Skeletal muscle satellite cell (primary cell): ENCODE data around the gene YTHDC1.
A peak's percentile ranks its signal among the peaks of the same experiment; 100 is the strongest.

ENCODE experiments used
- H3K27me3 ChIP-seq: 2 replicates; pipeline ENCODE4 v1.7.0; 2013; ENCODE audit warnings: low read length; ENCODE audit not compliant: control insufficient read depth, insufficient read depth
- H3K36me3 ChIP-seq: 2 replicates; pipeline ENCODE4 v1.7.0; 2013; ENCODE audit warnings: mild to moderate bottlenecking, control low read depth, low read length; ENCODE audit not compliant: insufficient read depth
- H3K4me1 ChIP-seq: 2 replicates; pipeline ENCODE4 v1.7.0; 2013; ENCODE audit warnings: low read length; ENCODE audit not compliant: control insufficient read depth, insufficient read depth
- H3K4me2 ChIP-seq: 2 replicates; pipeline ENCODE4 v1.7.0; 2013; ENCODE audit warnings: mild to moderate bottlenecking, low read length
- H3K4me3 ChIP-seq: 2 replicates; pipeline ENCODE4 v1.7.0; 2013; ENCODE audit warnings: low read length
- H3K9ac ChIP-seq: 2 replicates; pipeline ENCODE4 v1.7.0; 2013; ENCODE audit warnings: mild to moderate bottlenecking, low read depth, low read length, moderate library complexity
- H3K9me3 ChIP-seq: replicated peaks from 2 replicates; pipeline ENCODE4 v1.7.0; 2013; ENCODE audit warnings: mild to moderate bottlenecking, control low read depth, low read length

The YTHDC1 gene

DNA sequence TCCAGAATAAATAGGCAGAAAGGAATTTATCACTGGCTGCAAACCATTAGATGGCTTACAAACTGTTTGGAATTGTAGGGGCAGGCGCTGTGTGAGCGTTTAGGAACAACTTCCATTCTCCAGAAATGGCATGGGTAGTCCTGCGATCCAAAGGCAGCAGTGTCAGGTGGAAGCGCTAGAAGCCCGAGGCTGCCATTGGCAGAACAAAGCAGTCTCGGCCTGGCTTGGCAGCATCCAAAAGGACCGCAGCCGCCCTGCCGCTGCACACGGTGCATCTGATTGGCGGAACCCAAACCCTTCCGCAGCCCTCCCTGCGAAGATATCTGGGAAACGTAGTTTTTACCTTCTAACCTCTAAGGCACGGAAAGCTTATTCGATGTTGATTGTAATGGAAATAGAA, 23.6 kb upstream of the YTHDC1 start:
- Histone ChIP-seq H3K4me2 (peak overlapping the region; percentile 81), H3K4me3 (peak overlapping the region; percentile 59), H3K36me3 (no peaks in the 10 kb centered on the region), H3K9me3 (no peaks in the 10 kb centered on the region), H3K27me3 (no peaks in the 10 kb centered on the region), H3K4me1 (peaks cover 28% of the 10 kb centered on the region), H3K9ac (peak overlapping the region; percentile 10)

DNA sequence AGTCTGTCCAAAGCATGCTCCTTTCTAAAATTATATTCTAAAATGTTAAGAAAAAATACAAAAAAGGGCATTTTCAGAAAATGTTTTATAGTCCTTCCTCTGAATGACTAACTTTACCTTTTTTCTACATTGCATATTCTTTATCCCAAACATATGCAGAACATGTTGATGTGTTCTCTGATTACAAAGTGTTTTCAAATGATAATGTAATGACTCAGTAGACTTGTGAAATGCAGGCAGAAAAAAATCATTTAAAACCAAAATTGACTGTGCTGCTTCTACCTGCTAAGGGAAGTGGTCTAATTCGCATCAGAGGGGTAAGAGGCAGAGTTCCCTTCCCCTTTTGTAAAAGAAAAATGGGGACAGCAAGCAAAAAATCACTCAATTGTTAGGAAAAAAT, 22.7 kb upstream of the YTHDC1 start:
- no peaks in the 10 kb centered on the region for H3K27me3 ChIP-seq
- peak overlapping the region; percentile 81 for H3K4me2 ChIP-seq
- H3K4me1 ChIP-seq = peaks cover 34% of the 10 kb centered on the region
- H3K9ac ChIP-seq = no peak overlapping the region
- H3K36me3 ChIP-seq = no peaks in the 10 kb centered on the region
- H3K9me3 ChIP-seq = no peaks in the 10 kb centered on the region
- peak overlapping the region; percentile 59 for H3K4me3 ChIP-seq

DNA sequence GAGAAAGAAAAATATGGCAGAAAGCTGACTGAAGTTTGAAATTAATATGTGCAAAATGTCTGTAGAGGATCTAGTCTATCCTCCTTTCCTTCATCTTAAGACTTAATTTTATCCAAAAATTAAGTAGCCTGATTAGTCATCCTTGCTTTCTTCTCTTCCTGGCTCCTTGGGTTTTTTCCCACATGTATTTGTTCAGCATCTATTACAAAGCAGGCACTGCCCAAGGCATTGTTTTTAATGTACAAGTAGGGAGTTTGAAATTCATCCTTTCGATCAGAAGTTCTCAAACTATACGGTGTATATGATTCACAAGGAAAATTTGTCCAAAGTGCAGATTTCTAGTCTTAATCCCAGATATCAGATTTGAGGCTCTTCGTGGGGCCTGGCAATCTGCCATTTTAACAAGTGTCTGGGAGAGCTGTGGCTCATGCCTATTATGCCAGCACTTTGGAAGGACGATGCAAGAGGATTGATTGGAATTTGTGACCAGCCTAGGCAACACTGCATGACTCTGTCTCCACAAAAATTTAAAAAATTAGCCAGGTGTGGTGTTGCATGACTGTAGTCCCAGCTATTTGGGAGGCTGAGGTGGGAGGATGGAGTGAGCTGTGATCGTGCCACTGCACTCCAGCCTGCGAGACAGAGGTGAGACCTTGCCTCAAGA, 19.4 kb upstream of the YTHDC1 start:
- peak overlapping the region; percentile 60 for H3K9ac ChIP-seq
- no peaks in the 10 kb centered on the region for H3K36me3 ChIP-seq
- H3K4me3 ChIP-seq = peak overlapping the region; percentile 37

DNA sequence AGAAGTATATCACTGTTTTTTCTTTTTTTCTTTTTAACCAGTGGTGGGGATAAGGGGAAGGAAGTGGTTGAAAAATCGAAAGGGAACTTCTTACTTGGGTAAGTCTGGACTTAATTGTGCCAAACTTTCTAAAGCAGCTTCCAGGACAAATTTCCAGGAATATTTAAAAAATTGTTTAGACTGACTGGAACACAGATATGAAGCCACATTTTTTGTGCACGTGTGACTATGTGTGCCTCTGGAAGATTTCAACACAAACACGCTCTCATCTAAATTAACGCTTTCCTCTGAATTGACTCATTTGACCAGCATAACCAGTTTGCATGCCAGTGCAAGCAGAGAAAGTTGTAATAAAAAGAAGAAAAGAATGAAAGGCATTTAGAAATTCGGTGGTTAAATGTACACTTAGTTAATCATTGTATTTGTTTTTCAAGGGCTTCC, 18.8 kb upstream of the YTHDC1 start:
- no peaks in the 10 kb centered on the region for H3K36me3 ChIP-seq
- no peaks in the 10 kb centered on the region for H3K9me3 ChIP-seq
- H3K4me3 ChIP-seq = peak overlapping the region; percentile 37
- peak overlapping the region; percentile 66 for H3K9ac ChIP-seq
- peak overlapping the region; percentile 76 for H3K4me2 ChIP-seq
- H3K27me3 ChIP-seq = no peaks in the 10 kb centered on the region
- peaks cover 31% of the 10 kb centered on the region for H3K4me1 ChIP-seq

More for the DNA sequence above, 19.4 kb upstream of the YTHDC1 start:
- Histone ChIP-seq H3K4me1 (peaks cover 31% of the 10 kb centered on the region), H3K9me3 (no peaks in the 10 kb centered on the region), H3K4me2 (peak overlapping the region; percentile 76), H3K27me3 (no peaks in the 10 kb centered on the region)

DNA sequence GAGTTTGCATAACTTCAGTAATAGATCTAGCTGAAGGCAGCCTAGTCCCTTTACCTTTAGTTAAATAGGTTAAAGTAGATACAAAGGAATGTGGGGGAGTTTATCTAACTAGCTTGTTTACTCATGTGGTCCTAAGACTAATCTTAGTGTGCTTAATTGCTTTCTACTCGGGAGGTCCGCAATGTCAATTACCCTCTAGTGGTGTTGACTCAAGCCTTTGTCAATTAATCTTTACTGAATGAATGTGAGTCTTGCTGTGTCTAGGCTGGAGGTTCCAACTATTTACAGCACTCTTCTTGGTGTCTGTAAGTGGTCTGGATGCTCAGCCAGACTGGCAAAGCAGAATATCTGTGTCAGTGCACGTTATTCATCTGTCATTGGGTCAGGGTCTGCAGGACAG, 17.9 kb upstream of the YTHDC1 start:
- Histone ChIP-seq H3K9me3 (no peaks in the 10 kb centered on the region), H3K4me3 (no peak overlapping the region), H3K4me1 (peaks cover 24% of the 10 kb centered on the region), H3K27me3 (no peaks in the 10 kb centered on the region), H3K4me2 (no peak overlapping the region), H3K9ac (no peak overlapping the region), H3K36me3 (no peaks in the 10 kb centered on the region)

DNA sequence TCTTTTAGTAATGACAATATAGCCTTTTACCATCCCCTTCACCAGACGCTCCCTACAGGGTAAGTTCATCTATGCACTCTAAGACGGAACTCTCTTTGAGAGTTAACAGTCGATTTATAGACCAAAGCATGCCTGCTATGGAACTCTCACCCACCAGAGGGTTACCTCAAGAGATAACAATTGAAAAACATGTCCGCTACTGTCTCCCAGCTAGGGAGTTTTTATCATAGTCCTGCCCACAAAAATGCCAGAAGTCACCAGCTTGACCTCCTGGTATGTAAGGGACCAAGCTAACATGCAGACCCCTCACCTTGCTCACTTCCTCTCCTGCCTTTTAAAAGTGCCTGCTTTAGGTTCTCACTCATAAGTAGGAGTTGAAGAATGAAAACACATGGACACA, 16.7 kb upstream of the YTHDC1 start:
- H3K4me3 ChIP-seq = no peak overlapping the region
- no peak overlapping the region for H3K4me2 ChIP-seq
- H3K36me3 ChIP-seq = no peaks in the 10 kb centered on the region
- H3K9me3 ChIP-seq = no peaks in the 10 kb centered on the region
- no peaks in the 10 kb centered on the region for H3K27me3 ChIP-seq
- no peak overlapping the region for H3K9ac ChIP-seq
- peaks cover 19% of the 10 kb centered on the region for H3K4me1 ChIP-seq

DNA sequence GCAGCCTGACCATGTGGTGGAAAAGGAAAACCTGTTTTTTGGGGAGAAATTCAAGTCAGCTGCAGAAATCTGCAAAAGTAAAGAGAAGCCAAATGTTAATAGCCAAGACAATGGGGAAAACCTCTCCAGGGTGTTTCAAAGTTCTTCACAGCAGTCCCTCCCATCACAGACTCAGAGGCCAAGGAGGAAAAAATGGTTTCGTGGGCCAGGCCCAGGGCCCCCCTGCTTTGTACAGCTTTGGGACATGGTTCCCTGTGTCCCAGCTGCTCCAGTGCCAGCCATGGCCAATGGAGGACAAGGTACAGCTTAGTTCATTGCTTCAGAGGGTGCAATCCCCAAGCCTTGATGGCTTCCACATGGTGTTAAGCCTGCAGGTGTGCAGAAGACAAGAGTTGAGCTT, 15.2 kb upstream of the YTHDC1 start:
- H3K9me3 ChIP-seq = no peaks in the 10 kb centered on the region
- no peak overlapping the region for H3K4me3 ChIP-seq

DNA sequence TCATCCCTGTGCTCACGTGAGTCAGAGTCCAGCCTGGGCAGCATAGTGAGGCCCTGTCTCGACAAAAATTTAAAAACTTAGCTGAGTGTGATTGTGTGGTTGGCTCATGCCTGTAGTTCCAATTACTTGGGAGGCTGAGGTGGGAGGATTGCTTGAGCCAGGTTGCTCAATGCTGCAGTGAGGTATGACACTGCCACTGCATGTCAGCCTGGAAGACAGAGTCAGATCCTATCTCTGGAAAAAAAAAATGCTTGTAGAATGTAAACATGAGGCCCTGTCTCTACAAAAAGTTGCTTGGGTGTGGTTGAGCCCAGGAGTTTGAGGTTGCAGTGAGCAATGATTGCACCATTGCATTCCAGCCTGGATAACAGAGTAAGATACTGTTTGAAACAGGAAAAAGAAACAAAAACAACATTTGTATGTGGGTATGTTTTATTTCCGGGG, 11.3 kb upstream of the YTHDC1 start:
- no peak overlapping the region for H3K9ac ChIP-seq
- no peaks in the 10 kb centered on the region for H3K36me3 ChIP-seq
- peaks cover 11% of the 10 kb centered on the region for H3K4me1 ChIP-seq
- H3K4me3 ChIP-seq = no peak overlapping the region
- H3K4me2 ChIP-seq = peak overlapping the region; percentile 6
- no peaks in the 10 kb centered on the region for H3K9me3 ChIP-seq
- H3K27me3 ChIP-seq = no peaks in the 10 kb centered on the region

More for the DNA sequence above, 15.2 kb upstream of the YTHDC1 start:
- H3K4me1 ChIP-seq = peaks cover 27% of the 10 kb centered on the region
- H3K4me2 ChIP-seq = no peak overlapping the region
- no peaks in the 10 kb centered on the region for H3K27me3 ChIP-seq
- no peaks in the 10 kb centered on the region for H3K36me3 ChIP-seq
- H3K9ac ChIP-seq = no peak overlapping the region

DNA sequence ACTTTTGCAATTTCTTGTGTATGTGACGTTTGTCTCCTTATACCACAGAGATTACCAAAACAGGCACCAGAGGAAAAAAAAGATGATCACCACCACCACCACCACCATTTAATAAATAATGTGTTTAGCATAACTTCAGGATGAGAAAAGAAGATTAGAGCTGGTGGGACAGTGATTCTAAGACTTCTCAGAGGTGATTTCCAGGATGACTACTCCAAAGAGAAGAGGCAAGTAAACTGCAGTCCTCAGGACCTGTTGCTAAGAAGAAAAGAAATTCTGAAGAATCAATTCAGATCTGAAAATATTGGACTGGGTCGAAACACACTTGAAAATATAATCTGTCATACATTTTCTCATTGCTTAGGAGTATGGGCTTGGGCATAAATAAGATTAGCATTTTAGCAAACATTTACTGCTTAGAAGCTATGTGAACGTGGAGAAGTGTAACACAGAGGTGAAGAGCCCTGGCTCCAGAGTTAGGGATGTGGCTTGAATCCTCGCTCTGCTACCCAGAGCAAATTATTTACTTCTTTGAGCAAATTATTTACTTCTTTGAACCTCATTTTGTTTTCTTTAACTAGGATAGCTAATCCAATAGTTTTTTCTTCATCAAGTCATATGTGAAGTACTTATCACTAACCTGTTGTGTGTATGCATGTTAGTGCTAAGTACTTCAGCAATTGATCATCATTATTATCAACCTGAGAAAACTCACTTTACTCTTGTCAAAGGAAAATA, 10.5 kb upstream of the YTHDC1 start:
- peaks cover 11% of the 10 kb centered on the region for H3K4me1 ChIP-seq
- H3K36me3 ChIP-seq = no peaks in the 10 kb centered on the region
- H3K9me3 ChIP-seq = no peaks in the 10 kb centered on the region
- H3K4me2 ChIP-seq = no peak overlapping the region
- H3K4me3 ChIP-seq = no peak overlapping the region
- no peak overlapping the region for H3K9ac ChIP-seq
- no peaks in the 10 kb centered on the region for H3K27me3 ChIP-seq

DNA sequence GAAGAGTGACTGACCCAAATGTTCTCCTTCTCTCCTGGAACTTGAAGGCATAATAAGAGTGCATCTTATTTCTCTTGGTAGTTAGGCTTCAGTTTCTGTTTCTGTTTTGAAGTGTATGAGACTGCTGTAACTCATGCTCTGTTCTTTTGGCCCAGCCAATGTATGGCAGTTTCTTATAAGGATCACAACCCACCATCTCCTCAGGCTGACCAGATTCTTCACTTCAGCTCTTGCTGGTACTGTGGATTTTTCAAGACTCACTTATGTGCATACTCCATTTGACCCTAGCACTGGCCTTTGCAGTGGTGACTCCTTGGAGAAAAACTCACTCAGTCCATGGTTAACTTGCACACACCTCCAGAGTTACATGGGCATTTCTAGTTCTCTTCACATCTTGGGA, 9.6 kb upstream of the YTHDC1 start:
- H3K4me2 ChIP-seq = no peak overlapping the region
- peaks cover 11% of the 10 kb centered on the region for H3K4me1 ChIP-seq
- H3K36me3 ChIP-seq = no peaks in the 10 kb centered on the region
- H3K4me3 ChIP-seq = no peak overlapping the region
- no peaks in the 10 kb centered on the region for H3K9me3 ChIP-seq
- no peak overlapping the region for H3K9ac ChIP-seq
- no peaks in the 10 kb centered on the region for H3K27me3 ChIP-seq

DNA sequence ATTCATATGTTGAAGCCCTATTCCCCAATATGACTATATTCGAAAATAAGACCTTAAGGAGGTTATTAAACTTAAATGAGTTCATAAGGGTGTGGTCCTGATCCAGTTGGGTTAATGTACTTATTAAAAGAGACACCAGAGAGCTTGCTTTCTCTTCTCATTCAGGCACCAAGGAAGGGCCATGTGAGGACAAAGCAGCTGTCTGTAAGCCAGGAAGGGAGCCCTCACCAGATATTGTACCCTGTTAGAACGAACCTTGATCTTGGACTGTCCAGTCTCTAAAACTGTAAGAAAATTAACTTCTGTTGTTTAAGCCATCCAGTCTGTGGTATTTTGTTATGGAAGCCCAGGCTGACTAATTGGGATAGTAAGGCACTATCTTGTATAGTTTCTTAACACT, 9.1 kb upstream of the YTHDC1 start:
- Histone ChIP-seq H3K4me3 (no peak overlapping the region), H3K27me3 (no peaks in the 10 kb centered on the region), H3K4me1 (peaks cover 11% of the 10 kb centered on the region), H3K4me2 (no peak overlapping the region), H3K9me3 (no peaks in the 10 kb centered on the region), H3K9ac (no peak overlapping the region), H3K36me3 (no peaks in the 10 kb centered on the region)

DNA sequence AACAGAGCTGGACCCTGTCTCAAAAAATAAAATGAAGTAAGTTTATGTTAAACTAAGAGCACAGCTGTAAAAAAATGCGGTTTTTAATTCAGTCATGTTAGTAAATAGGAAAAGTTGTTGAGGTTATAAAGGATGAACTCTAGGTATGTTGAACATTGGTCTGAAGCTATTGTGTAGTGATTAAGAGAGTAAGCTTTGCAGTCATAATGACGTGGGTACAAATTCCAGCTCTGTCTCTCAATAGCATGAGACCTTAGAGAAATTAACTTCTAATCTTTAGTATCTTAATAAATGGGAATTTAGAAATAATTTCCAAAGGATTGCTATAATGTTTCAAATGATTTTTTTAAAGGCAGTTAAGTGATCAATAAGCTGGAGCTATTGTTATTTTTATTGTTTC, 2.9 kb upstream of the YTHDC1 start:
- Histone ChIP-seq H3K4me1 (peaks cover 4% of the 10 kb centered on the region), H3K36me3 (no peaks in the 10 kb centered on the region), H3K9ac (no peak overlapping the region), H3K27me3 (no peaks in the 10 kb centered on the region), H3K4me2 (no peak overlapping the region), H3K4me3 (no peak overlapping the region), H3K9me3 (no peaks in the 10 kb centered on the region)
